Measurements from ENCODE around the gene EDA.
"Not testable (repeated sequence)": the region's sequence is repeated elsewhere in the genome, so short reads cannot be mapped to it uniquely, and the experiment has no call there.

EDA gene

GRCh38 chrX:69748055-69748454, 132.1 kb downstream of the EDA start:
- DNase-seq = no peak

GRCh38 chrX:69759921-69760625, 144.2 kb downstream of the EDA start:
- no peak for DNase-seq

GRCh38 chrX:69761633-69762032, 145.7 kb downstream of the EDA start:
- no peak for DNase-seq

DNA sequence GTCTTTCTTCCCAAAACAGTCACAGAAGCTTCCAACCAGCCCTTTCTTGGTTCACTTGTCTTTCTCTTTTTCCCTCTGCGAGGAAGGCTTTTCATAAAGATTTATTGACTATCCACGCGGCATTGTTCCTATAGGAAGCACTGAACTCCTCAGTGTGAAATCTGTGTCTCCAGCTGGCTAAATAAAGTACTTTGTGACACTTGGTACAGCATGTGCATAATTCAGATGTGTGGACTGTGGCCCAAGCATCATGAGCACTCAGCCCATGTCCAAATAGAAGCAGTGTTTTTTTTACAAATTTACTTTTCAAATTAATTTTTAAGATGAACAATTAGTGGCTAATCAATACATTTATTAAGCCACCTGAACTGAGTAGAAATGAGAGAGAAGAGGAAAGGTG, 146.4 kb downstream of the EDA start:
- no peak for DNase-seq

GRCh38 chrX:69793260-69793935, 177.5 kb downstream of the EDA start:
- no peak for DNase-seq

- DNase-seq = no peak
Observed at GRCh38 chrX:69795702-69796101, 179.8 kb downstream of the EDA start.

- DNase-seq = no peak
Observed at GRCh38 chrX:69807400-69807799, 191.5 kb downstream of the EDA start.

DNA sequence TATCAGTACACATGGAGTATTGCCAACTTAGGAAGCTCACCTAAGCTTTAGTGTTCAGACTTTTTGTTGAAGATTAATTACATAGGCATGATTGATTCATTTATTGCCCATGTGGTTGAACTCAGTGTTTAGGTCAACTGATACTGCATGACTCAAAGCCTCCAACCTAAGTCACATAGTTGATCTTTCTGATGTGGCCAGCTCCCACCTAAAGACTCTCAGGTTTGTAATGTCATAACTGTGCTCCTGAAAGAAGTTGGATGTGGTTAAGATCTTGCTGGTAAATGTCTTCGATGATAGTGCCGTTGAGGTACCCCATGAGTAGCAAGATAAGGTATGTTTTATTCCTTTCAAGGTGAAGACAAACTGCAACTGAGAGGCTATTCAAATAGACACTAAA, 192.5 kb downstream of the EDA start:
- DNase-seq = no peak

DNA sequence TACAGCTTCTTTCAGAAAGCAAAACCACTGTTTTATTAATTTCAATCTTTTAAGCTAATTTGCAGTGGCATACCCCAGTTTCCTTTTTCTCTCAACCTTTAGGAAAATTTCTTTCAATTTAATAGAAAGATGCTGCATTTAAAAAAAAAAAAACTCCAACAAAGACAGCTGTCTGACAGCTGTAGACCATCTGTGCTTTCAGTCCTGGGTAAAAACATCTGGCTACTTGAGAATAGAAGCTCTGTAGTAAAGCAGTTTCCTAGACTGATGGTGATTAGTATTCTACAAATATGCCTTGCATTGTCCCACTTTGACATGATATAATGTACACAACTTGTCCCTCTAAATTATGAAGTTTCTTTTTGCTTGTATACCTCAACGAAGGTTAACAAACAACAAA, 197.8 kb downstream of the EDA start:
- no peak for DNase-seq

- DNase-seq = no peak
Observed at GRCh38 chrX:69815063-69815462, 199.2 kb downstream of the EDA start.

- no peak for DNase-seq
Observed at GRCh38 chrX:69815519-69815918, 199.6 kb downstream of the EDA start.

DNA sequence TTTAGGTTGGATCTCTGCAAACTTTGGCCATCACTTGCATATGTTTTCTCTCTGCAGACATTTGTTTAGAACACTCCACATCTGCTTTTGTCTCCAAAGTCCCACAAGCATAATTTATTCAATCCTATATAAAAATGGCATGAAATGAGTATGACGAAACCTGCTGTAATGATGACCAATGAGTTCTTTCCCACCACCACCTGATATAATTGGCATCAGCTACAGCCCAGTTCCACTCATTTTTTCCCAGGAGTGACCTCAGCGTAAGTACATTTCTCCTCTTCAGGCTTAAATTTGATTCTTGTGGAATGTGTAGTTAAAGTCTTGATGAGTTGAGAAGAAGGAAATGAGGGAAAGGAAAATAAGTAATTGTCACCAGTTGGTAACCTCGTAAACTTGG, 228.7 kb downstream of the EDA start:
- DNase-seq = peak; percentile 37

GRCh38 chrX:69859999-69860398, 244.1 kb downstream of the EDA start:
- DNase-seq = not testable (repeated sequence)

DNA sequence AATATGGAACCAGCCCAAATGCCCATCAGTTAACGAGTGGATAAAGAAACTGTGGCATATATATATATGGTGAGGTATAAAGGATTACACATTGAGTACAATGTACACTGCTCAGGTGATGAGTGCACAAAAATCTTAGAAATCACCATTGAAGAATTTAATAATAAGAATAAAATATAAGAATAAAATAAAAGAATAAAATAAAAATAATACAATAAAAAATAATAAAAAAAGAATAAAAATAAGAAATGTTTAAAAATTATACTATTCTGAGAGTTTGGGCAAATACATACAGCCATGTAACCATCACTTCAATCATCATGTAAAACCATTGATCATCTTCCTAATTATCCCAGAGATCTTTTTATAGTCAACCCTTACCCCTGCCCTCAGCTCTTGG, 260.3 kb downstream of the EDA start:
- no peak for DNase-seq

DNA sequence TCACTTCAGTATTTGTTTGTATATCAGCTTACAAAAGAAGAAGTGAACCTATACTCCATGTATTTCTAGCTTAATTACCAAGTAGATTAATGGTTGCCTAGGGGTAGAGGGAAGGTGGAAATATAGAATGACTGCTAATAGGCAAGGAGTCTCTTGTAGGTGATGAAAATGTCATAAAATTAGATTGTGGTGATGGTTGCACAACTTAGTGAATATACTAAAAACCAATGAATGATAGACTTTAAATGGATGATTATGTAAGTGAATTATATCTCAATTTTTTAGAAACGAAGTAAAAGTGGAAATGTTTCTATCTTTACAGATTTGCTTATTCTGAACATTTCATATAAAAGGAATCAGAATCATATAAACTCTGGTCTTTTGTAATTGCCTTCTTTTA, 268.3 kb downstream of the EDA start:
- no peak for DNase-seq

DNA sequence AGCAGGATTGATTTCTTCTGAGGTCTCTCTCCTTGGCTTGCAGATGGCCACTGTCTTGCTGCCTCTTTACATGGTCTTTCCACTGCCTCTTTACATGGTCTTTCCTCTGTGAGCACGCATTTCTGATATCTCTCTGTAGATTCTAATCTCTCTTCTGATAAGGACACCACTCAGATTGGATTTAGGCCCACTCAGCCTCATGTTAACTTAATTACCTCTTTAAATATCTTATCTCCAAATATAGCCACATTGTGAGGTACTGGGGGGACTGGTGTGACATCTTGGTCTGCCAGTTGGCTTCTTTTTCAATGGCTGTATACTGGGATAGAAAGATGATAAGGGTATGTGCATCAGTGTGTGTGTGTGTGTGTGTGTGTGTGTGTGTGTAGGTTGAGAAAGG, 280.1 kb downstream of the EDA start:
- no peak for DNase-seq

GRCh38 chrX:69900491-69900890, 284.6 kb downstream of the EDA start:
- peak; percentile 65 for DNase-seq

GRCh38 chrX:69906447-69906846, 290.5 kb downstream of the EDA start:
- no peak for DNase-seq

DNA sequence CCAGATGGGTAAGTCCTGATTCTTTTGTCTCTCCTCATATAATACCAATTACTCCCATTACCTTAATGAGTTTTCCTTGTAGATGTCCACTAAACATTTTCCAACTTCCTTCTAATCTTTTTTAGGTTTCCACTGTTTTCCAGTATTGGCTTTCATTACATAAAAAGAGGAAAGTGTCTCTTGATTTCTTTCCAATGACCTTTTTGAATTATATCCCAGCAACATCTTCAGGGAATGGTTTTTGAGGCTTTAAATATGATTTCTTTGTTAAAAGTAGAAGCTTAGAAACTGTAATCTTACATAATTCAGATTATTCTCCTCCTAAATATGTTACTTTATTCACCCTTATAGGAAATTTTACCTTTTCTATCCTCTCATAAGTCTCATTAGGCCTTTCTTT, 298.9 kb downstream of the EDA start:
- no peak for DNase-seq

- DNase-seq = peak; percentile 26
Observed at GRCh38 chrX:69919749-69920148, 303.8 kb downstream of the EDA start.

DNA sequence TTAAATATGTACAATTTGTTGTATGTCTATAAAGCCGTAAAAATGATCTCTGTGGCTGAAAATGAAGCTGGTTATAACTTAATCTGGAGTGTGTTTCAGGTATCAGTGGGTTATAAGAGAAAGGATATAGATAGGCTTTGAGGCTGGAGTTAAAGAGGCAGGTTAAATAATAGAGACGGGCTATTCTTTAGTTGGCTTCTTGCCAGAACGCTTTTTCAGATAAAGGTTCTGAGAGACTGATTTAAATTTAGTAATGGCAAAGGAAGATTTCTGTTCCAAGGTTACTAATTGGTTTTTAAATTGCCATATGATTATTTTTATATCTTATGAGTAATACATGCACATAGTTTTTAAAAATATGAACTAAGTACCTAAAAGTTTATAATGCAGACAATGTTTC, 316.4 kb downstream of the EDA start:
- DNase-seq = no peak

DNA sequence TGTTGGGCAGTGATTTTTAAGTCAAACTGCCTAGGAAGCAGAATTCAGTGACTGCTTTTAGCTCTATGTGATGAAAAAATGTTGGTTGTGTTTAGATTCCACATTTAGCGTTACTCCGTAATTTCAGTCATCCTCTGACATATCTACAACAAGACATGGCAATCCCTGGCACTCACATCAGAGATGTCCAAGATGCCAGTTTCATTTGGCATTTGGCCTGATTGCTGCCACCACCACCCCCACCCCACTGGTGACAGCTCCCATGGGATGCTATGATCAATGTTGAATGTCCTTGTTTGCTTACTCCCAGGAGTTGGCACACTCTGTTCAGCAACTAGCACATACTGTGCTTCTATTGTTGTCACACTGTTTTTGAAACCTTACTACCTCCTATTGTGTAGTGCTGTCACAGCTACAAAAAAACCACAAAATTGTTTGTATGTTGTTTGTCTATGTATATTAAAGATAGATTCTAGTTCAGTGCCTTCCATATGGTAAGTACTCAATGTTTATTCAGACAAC, 332.4 kb downstream of the EDA start:
- no peak for DNase-seq

DNA sequence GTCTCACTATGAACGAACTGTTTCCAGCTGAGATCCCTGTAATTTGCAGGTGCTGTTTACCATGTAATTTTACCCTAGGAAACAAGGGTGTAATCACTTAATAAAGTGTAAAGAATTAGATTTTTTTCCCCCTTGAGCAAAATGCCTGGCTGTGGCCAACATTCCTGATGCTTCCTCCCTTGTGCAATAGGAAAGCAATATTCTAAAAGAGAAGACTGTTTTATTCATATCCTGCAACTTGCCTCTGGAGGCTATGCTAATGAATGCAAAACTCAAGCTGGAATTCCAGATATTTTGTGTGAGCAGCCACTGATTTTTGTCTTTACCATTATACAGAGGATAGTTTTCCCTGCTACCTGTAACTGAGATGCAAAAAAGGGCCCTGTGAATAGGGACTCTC, 335.8 kb downstream of the EDA start:
- DNase-seq = peak; percentile 44

DNA sequence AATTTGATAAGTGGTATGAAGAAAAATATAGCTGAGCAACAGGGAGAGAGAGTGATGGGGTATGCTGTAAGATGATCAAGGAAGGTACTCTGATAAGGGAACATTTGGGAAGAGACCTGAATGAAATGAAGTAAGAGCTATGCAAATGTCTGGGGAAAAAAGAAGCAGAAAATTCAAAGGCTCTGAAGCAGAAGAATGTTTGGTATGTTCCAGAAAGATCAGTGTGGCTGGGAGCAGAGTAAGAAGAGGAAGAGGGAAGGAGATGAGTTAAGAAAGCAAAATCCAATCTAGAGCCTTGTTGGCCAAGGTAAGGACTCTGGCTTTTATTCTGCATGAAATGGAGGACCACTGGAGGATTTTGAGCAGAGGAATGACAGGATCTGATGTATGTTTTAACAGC, 343.8 kb downstream of the EDA start:
- DNase-seq = no peak

Data from fibroblast of upper back skin (primary cell).